ENCODE measurements around the gene GLI3.

GLI3 gene

GRCh38 chr7:42235741-42236161 is 1.3 kb downstream of the GLI3 start:
- DNase-seq, result no peak

DNA sequence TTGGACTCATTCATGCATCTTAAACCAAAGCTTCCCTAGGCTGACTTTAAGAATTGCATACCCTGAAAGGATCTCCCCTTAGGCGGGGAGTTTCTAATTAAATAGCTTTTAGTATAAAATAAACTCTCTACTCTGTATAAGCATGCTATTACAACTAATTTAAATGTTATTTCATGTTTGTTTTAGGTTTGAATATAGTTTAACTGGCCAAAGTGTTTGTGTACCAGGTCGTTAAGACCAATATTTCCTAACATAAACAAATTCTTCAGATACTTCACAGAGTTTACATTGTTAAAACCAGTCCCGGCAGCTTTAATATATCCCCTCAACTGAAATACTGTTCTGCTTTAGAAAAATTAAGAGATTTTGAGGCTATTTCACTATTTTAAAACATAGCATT is 2.3 kb downstream of the GLI3 start:
- DNase-seq, result no peak

- no peak for DNase-seq
Observed at GRCh38 chr7:42233695-42234331, 3.2 kb downstream of the GLI3 start.

DNA sequence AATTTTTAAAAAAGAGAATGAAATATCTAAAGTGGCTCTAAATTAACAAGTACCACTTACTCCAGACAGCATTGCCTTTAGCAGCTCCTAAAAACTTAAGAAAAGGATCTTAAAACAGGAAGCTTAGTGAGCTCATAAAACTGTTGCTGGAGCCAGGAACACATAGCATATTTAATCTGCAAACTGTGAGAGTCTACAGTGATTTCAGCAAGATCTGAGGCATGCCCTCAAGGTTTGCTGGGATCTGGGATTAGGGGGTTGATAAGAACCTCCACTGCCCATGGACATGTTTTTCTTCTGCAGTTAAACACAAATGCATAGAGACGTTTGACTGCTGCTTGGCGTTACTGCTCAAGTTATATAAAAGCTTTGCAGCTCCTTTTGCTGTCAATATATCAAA is 3.8 kb downstream of the GLI3 start:
- DNase-seq, result no peak

DNA sequence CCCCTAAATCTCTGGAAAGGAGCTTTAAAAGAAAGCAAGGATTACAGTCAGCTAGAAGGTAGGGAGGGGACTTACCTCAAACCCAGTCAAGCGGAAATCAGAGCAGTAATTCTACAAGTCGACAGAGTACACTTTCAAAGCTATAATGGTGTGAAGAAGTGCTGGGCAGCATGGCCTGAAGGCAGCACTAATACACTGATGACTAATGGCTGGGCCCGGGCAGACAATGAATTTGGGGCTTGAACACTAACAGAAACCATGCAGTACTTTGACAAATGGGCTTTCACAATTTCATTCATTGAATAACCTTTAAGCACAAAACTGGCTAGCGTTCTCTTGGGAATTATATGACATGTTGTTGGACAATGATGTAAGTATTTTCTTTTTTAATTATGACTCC is 4.7 kb downstream of the GLI3 start:
- DNase-seq, result no peak

GRCh38 chr7:42231043-42231787 is 5.8 kb downstream of the GLI3 start:
- no peak for DNase-seq

DNA sequence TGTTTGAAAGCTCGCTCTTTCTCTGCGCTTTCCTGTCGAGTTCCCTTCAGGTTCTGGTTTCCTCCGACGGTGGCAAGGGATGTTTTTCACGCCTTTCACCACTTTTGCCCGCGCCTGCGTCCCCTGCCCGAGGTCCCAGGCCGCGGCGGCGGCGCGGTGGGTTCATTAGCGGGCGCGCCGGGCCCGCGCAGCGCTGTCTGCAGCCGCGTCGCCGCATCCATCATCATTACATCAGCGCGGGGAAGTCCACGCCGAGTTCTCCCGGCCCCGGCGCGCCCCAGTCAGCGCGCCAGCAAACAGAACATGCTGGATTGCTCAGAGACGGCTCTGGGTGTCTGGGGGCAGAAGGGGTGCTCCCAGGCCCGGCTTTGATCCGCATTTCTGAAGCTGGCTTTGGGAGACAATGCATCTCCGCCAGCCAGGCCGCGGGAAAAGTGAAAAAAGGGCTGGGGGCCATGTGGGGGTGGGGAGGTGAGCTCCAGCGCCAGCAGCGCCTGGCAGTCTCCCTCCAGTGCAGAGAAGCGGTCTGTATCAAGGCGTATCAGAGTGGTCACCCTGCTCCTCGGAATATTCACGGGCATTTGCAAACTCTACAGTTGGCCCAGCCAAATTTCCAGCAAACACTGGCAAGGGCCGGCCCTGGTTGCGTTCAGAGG is 8.9 kb downstream of the GLI3 start:
- DNase-seq, result no peak

DNA sequence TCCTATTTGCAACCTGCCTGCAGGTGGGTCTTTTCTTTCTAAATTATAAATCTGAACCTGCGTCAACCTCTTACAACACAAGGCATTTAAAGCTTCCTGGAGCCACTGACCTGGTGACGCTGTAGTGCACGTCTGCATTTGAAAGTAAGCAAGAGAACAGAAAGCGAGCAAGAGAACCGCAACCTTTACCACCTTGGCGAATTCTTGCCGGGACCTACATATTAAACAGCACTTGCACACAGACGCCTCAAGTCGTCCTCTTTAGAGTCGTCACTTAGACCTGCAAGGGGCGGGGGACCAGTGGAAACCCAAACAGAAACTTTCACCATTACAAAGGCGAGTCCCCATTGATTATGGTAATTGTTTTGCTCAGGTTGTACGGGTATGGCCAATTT is 9.5 kb downstream of the GLI3 start:
- DNase-seq, result peak; percentile 15

DNA sequence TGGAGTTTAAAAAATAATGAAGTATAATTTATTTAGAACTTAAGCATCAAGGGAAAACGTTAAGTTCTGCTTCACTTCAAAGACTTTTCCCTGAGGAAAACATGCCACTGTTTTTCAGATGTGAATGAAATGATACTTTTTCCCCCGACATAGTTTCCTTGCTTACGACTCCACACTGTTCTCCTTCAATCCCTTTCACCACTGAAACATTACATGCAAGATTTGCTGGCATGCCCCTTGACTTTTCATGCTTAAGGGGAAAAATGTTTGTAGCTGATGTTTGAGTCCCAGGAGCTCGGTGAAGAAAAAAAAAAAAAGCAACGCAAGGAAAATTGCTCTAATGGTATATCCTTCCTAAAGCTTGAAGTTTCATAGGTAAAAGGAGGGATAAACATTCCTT is 10.0 kb downstream of the GLI3 start:
- DNase-seq, result no peak

GRCh38 chr7:42226354-42226941 is 10.6 kb downstream of the GLI3 start:
- no peak for DNase-seq

DNA sequence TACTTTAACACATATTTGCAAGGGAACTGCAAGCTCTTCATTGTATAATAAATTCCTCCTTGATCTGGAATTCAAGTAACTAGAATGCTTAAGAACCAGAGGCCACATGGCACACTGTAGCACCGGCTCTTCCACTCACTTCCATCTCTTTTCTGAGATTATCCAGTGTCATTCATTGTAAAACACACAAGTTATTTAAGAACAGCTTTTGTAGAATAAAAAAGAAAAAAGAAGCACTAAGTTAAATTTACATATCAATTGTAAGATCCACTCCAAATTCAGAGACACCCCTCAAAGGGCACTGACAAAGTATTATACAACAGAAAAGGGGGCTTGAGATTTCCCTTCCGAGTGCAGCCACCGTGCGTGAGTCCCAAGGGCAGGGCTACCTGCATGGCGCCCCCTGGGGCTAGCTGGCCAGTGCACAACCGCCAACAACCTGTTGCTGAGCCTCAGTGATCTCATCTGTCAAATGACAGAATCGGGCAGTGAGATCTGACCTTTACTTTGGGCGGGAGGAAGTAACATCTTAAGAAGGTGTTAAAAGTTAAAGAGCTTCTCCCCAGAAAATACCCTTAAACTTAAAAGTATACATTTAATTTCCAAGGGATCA is 12.5 kb downstream of the GLI3 start:
- DNase-seq, result no peak

- no peak for DNase-seq
Observed at GRCh38 chr7:42222891-42223290, 14.1 kb downstream of the GLI3 start.

DNA sequence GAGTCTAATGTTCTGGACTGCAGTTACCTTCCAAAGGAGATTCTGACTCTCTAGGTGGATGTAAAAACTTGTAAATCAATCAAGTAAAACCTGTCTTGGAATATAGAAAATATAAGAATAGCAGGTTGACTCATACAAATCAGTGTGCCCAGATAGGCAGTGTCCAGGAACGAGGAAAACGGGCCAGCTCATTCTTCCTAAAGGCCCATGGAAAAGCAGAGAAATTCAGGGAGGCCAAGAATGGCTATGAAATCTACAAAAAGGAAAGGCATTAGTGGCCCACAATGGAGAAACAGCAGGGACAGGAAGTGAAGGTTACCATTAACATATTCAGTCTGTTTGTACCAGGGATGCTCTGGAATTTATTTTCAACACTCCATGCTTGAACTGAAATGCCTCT is 14.9 kb downstream of the GLI3 start:
- no peak for DNase-seq

- no peak for DNase-seq
Observed at GRCh38 chr7:42221304-42221703, 15.7 kb downstream of the GLI3 start.

DNA sequence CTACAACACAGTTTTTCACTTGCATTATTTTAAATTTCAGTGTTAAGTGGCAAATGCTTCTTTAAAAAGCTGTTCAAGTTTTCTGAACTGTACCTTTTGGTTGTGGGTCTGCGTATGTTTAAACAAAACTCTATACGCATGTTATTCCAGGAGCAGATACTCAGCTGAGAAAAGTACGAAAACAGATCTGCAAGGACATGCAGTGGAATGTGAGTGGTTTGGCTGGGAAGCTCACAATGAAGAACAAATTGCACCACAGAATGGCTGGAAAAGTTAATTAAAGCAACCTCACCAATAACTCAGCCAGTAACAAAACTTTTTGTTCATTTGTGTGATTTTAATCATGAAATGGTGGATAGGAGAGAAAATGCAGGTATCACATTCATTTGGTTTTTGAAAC is 17.6 kb downstream of the GLI3 start:
- no peak for DNase-seq

DNA sequence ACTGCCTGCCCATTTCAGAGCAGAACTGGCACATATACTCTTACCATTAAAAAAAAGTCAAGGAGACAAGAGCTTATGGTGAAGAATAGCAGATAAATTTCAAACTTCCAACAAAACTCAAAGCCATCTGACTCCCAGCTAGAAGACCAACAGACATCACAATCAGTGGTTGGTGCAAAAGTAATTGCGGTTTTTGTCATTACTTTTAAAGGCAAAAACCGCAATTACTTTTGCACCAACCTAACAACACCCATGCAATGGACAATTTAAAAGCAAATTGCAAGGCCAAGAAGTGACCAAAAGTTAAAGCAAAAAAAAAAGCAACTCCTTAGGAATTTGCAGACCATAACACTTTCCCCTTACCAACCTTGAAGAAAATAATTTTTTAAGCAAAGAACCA is 18.8 kb downstream of the GLI3 start:
- no peak for DNase-seq

- DNase-seq, result no peak
Observed at GRCh38 chr7:42217548-42217947, 19.5 kb downstream of the GLI3 start.

- DNase-seq, result no peak
Observed at GRCh38 chr7:42217053-42217452, 20.0 kb downstream of the GLI3 start.

DNA sequence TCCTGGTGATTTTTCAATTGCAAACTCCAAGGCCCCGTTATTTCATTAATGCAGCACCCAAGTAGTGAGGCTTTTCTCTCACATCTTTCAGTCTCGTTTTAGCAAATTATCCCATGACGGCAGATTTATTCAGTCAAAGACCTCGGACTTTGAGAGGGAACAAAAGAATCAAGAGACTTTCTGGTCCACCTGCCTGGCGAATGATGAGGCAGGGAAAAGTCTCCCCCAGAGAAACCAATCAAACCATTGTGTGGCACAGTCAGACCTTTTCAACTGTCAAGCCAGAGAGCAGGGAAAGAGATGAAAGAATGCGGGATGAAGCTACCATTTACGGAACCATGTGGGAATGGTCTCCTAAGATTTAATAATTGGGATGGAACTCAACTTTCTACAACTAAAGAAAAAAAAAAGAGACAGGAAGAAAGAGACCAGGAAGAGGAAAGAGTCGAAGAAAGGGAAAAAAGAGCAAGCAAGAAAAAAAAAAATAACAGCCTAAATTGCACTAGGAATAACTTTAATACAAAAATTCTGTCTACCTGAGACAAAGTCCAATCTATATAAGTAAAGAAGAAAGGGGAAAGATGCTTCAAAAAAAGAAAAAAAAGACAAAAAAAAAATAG is 22.8 kb downstream of the GLI3 start:
- DNase-seq, result no peak

DNA sequence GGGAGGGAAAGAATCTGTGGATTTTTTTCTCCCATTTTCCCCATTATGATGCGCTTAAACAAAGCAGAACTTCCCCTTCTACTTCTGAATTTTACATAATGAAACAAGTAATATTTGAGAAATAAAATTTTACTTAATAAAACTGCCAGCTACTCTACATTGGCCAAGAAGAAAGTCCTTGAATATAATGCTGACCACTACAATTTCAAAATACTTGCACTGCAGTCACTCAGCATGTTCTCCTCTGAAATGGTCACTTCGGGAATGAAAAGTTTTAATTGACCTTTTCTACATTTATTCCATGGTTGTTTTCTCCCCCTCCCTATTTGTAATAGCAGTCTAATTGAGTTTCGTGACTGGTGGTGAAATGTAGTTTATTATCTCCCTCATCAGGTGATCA is 23.9 kb downstream of the GLI3 start:
- no peak for DNase-seq

DNA sequence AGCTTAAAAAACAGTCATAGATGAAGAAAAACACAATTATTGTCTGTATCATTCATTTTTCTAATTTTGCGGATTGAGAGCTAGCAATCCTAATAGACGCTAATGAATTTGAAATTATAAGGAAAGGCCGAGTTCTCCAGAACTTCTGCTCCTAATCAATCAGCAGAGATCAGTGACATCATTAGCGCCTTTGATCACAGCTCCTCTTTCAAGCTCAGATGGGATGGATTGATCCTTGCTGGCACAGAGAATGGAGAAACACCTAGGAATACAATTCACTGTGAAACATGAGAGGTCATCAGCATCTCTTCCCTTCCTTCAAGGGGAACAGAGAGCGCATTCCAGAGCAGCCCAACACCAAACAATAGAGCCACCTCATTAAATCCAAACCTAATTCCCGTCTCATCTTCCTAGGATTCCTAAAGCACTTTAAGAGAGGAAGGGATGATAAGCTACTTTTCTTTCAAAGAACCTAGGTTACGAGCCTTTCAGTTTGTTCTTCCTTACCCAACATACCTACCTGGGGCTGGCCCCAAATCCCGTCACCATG is 24.4 kb downstream of the GLI3 start:
- DNase-seq, result no peak

GRCh38 chr7:42211938-42212337 is 25.1 kb downstream of the GLI3 start:
- DNase-seq, result no peak

DNA sequence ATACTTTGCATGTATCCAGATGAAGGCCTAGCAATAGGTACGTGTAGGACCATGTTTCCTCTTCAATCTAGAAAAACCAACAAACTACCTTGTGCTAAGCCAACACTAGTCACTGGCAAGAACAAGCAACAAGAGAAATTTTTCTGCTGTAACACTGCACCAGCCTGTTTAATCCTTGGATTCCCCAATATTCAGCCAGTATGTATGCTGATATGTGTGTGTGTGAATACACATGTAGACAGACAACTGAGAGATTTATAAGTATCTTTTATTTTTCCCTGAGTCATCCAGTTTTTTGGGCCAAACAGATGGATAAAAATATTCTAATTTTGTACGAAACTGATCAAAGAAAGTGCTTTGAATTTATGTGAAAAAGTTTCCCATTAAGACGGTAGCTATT is 26.2 kb downstream of the GLI3 start:
- DNase-seq, result no peak
